IPS-NIHi7 (cell line): ENCODE measurements around the gene CAMKK1.

Source experiments
- DNase-seq: peaks from one replicate; pipeline ENCODE4 v3.0.0; 2012; ENCODE audit warnings: mixed read lengths; ENCODE audit errors: extremely low spot score

The CAMKK1 gene

GRCh38 chr17:3896968-3897235 is 4.0 kb upstream of the CAMKK1 start:
- DNase-seq = no peak

DNA sequence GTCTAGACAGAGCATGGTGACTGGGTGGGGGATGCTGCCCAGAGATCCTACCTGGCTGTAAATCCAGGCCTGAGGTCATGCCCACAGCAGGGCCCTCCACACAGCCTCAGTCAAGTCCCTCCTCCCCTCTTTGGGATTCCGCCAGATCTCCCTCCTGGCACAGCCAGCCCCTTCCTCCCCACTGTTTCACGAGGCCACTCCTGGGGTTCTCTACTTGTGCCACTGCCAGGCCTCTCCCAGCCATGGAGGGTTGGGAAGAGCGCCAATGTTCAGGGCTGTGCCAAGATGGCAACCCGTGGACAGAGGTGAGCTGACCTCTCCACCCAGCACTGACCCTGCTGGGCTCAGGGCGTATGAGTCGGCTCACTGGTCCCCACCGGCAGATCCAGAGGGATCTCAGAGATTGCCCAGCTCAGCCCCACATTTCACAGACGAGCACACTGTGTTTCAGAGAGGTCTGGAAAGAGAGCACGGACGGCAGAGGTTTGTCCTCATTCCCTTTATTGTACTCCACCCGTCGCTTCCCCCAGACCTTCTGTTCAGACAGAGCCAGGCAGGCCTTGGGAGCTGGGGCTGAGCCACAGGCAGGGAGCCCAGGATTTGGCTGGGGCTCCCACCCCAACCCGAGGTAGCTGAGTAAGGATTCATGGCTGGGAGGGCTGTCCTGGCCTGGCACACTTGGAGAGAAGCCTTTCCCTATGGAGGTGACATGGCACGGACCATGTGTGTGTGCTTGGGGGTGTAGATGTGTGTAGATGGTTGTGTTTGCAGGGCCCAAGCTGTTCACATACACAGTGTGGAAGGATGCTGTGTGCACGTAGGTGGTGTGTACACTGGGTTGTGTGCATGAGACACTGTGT is 3.5 kb upstream of the CAMKK1 start:
- no peak for DNase-seq

- no peak for DNase-seq
These were observed 2.5 kb upstream of the CAMKK1 start for GRCh38 chr17:3895354-3895753.

DNA sequence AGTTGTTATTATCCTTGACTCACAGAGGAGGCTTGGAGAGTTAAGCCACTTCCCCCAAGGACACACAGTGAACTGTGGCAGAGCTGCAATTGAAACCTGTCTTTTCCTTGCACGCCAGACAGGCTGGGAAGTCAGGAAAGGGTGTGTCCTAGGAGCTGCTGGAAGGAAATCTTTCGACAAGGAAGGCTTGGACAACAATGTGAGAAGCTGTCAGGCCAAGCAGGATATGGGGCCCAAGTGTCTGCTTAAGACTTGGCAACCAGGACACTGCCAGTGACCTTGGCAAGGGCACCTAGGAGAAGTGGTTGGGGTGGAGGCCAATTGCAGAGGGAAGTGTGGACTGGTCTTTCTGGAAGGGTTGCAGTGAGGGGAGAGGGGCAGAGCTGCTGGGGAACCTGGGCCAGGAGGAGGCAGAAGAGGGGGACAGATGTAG is 2.1 kb upstream of the CAMKK1 start:
- no peak for DNase-seq

- no peak for DNase-seq
These were observed 1.3 kb upstream of the CAMKK1 start for GRCh38 chr17:3894188-3894587.

DNA sequence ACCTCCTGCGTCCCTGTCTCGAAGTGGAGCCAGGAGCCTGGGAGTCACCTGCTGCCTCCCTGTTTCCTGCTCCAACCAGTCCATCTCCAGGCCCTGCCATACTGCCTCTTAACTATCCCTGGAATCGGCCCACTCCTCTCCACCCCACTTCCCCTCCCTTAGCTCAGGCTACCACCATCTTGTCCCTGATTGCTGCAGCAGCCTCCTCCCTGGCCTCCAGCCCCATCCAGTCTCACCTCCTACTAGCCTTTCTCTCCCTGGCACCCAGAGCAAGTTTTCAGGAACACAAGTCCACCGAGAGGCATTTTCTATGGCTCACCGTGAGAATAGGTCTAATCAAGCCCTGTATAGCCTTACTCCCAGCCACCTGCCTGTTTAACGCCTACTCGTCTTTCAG is 865 bp upstream of the CAMKK1 start:
- DNase-seq = no peak

DNA sequence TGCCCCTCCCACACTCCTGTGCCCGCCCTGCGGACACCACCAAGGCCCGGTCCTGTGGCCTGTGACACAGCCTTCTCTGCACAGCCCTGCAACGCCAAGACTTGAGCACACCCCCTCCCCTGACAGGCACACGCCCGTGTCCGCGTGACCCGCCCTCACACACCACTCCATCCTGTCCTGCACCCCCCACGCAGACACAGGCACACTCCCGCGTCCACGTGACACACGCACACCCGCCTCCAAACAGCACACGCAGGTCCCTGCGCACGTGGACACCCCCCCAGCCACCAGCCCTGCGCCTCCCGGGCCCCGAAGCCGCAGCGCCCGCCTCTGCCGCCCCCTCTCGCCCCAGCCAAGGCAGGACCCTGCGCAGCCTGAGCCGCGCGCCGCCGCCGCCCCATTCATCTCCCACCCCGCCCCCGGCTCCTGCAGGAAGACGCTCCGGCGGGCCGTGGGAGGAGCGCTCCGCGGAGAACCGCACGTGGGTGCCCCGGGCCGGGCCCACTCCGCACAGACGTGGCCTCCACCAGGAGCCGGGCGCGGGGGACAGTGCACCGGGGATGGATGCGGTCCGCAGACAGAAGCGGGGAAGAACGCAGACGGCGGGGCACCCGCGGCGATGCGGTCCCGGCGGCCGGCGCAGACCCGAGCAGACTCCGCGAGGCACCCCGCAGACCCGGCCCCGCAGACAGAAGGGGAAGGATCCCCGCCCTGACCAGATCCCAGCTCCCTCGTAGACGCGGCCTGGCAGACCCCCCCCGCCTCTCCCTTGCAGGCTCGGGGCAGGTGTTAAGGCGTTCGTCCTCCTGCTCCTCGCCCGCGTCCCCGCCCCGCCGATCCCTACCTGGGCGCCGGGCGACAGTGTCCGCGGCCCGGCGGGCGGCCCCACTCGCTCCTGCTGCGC is 506 bp downstream of the CAMKK1 start:
- peak; percentile 59 for DNase-seq

DNA sequence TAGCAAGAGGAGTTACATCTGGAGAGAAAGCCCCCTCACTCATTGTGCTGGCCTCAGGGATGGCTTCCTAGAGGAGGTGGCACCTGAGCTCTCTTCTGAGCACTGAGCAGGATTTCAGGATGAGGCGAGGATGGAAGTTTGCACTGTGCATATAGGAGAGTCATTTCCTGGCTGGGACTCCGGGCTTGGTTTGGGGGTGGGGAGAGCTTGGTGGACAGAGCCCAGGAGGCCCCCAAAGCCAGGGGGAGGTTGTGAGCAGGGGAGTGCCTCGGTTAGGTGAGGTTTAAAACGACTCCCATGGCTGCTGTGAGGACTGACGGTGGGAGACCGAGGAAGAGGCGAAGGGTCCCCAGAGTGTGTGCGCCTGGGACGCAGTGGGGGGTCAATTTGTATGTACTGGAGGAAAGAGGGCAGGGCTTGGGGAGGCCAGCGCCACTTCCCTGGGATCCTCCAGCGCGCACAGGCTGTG is 1.2 kb downstream of the CAMKK1 start:
- DNase-seq = peak; percentile 43

DNA sequence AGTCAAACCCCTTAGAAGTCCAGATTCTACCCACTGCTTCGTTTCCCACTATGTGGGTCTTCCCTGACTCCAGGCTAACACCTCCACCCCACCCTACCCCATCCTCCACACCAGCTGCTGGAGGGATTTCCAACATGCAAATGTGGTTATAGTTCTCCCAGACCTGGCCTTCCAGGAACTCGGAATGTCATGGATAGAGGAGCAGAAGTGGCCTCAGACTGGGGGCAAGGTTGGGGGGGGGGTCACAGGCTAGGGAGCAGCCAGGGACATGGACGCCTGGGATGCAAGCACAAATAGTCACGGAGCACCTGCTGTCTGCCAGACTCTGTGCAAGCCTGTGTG is 2.0 kb downstream of the CAMKK1 start:
- DNase-seq = no peak

- DNase-seq = no peak
These were observed 2.6 kb downstream of the CAMKK1 start for GRCh38 chr17:3890082-3890877.

DNA sequence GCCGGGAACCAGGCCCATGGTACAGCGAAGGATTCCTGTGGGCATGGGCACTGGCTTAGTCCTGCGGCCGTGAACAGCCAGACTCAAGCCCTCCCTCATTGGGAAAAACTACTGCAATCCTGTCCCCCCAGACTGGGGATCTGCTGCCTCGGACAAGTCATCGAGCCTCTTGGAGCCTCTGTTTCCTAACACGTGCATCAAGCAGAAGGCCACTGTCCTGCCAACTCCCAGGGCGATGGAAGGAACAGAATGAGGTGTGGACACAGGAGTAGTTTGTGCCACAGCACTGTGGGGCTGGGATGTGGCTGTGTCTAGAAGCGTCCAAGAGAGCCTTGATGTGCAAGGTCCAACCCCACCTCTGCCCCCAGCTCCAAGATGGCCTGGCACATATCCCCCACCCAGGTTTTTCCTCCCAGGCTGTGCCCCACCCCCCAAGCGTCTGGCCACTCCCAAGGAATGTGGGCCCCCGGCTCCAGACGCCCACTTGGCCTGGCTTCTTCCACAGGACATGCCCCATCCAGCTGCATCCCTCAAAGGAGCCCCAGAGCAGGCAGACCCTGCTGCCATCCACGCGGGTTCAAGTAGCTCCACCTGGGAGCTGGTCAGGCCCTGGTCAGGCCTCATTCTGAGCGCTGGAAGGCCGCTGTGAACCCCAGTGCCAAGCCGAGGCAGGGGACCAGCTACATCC is 3.4 kb downstream of the CAMKK1 start:
- no peak for DNase-seq

DNA sequence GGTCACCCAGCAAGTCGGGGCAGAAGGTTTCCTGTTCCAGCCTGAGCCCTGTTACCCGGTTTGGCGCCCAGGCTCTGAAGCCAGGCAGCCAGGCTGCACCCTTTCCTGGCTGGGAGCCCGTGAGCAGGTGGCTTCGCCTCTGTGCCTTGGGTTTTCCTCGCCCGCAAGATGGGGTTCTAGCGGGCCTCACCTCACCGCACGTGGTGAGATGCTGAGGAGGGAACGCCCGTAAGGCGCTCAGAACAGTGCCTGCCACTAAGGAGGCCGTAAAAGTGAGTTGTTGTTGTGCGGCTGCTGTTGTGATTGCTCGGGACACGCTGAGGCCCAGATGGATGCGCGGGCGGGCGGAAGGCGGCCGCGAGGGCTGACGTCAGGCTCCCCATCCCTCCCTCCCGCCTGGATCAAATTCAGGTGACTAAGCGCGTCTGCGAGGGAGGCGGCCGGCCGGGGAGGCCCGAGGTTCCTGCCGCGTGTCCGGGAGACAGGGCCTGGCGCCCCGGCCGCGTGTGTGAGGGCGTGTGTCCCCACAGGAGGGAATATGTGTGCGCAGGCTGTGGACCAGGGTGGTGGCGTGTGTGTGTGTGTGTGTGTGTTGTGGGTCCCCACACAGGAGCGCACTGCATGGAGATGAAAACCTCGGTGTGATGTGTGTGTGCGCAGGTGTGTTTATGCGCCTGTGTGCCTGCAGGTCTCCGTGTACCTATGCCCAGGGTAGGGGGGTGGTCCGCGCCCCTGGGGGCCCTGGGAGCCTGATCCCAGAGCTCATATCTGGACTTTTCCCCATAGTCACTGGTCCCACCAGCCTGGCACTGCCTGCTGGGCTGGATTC is 4.3 kb downstream of the CAMKK1 start:
- DNase-seq = peak; percentile 72

DNA sequence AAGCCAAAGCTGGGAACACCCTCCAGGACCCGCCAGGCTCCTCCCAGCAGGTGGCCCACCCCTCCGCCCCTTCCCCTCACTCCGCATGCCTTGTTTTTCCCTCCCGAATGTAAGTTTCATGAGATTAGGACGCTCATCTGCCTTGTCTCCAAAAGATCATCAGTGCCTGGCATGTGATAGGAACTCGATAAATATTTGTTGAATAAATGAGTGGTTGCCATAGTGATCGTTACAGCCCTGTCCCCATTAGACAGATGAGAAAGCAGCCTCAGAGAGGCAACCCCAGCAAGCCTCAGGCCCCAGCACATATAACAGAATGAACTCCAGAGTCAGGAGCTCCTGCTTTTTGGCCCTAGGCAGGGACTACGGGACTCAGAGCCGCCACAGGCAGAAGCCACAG is 5.0 kb downstream of the CAMKK1 start:
- no peak for DNase-seq

DNA sequence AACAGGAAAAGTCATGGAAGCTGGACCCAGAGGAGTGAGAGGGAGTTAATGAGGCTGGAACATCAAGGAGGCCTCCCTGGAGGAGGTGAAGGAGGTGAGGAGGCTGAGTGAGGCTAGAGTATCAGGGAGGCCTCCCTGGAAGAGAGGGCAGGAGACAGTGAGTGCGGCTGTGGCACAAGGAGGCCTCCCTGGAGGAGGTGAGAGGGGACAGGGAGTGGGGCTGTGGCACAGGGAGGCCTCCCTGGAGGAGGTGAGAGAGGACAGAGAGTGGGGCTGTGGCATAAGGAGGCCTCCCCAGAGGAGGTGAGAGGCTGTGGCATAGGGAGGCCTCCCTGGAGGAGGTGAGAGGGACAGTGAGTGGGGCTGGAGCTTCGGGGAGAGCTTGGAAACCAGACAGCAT is 5.5 kb downstream of the CAMKK1 start:
- no peak for DNase-seq

DNA sequence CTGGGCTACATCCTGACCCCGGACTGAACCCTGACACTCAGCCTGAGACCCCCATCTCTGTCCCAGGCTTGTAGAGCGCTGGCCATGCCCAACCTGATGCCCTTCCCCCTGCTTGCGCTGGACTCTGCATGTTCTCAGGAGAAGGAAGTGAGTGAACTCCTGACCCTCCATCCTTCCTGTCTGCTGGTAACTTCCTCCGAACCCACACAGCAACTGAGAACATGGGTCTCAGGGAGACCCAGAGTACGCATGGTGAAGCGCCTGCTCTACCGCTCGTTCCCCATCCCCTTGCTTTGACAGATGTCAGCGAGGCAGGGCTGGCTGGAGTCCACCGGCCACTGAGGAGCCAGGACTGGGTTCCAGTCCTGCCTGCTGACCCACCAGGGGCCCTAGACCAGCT is 6.1 kb downstream of the CAMKK1 start:
- DNase-seq = no peak

- peak; percentile 58 for DNase-seq
These were observed 6.9 kb downstream of the CAMKK1 start for GRCh38 chr17:3885970-3886369.

GRCh38 chr17:3885271-3885670 is 7.6 kb downstream of the CAMKK1 start:
- no peak for DNase-seq

- no peak for DNase-seq
These were observed 8.7 kb downstream of the CAMKK1 start for GRCh38 chr17:3884188-3884587.

DNA sequence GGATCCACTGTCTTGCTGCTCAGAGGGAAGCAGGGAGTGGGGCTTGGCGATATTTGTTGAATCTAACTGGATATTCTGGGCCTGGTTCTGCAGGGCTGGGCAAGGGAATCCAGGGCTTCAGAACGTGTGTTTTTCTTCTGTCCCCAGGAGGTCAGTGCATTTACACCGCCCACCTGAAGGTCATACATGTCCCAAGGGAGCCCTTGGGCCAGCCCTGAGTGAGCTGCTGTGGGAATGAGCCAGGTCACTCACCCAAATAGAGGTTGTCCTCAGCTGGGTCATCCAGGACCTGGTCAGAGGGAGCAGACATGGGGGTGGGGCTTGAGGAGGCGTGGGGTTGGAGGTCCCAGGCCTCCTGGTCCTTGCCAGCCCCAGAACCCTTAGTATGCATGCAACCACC is 10.6 kb downstream of the CAMKK1 start:
- no peak for DNase-seq

GRCh38 chr17:3880983-3881382 is 11.9 kb downstream of the CAMKK1 start:
- no peak for DNase-seq
